Neural cell (in vitro differentiated cells): ENCODE results near the gene TNS1. TPM values are rescaled to one million over a fixed set of nuclear protein-coding genes. Genes with fewer than 3 reads are reported as not detected.

ENCODE experiments used
- H2AFZ ChIP-seq: fragments of 200-600, 300-800 bp; sonication (generic), shearing (Covaris generic); 2 replicates; pipeline ENCODE4 v1.6.0; 2014; ENCODE audit warnings: low read depth, mild to moderate bottlenecking, antibody characterized with exemption, low read length, moderate library complexity
- H3F3A ChIP-seq: fragments of 200-600 bp; shearing (Covaris generic); 2 replicates; pipeline ENCODE4 v1.6.1; 2016; ENCODE audit warnings: mild to moderate bottlenecking, moderate library complexity, mixed read lengths, antibody characterized with exemption, low read length; ENCODE audit not compliant: insufficient read depth, poor library complexity, severe bottlenecking
- H3K27ac ChIP-seq: fragments of 200-600, 300-800 bp; sonication (generic), shearing (Covaris generic); 2 replicates; pipeline ENCODE4 v1.5.1; 2014; ENCODE audit warnings: mild to moderate bottlenecking, low read length, moderate library complexity
- H3K27me3 ChIP-seq: fragments of 300-800, 200-600 bp; sonication (generic), shearing (Covaris generic); 2 replicates; pipeline ENCODE4 v1.6.0; 2014; ENCODE audit warnings: mild to moderate bottlenecking, low read depth, low read length, moderate library complexity; ENCODE audit not compliant: insufficient read depth
- H3K36me3 ChIP-seq: fragments of 300-800, 200-600 bp; sonication (generic), shearing (Covaris generic); 2 replicates; pipeline ENCODE4 v1.5.1; 2014; ENCODE audit warnings: mild to moderate bottlenecking, antibody characterized with exemption, low read length, moderate library complexity; ENCODE audit not compliant: insufficient read depth
- H3K4me2 ChIP-seq: fragments of 300-800, 200-600 bp; sonication (generic), shearing (Covaris generic); 2 replicates; pipeline ENCODE4 v1.6.0; 2014; ENCODE audit warnings: mild to moderate bottlenecking, low read length
- H3K4me3 ChIP-seq: fragments of 300-800, 200-600 bp; sonication (generic), shearing (Covaris generic); 2 replicates; pipeline ENCODE4 v1.5.1; 2014; ENCODE audit warnings: mild to moderate bottlenecking, low read length, moderate library complexity
- H3K79me2 ChIP-seq: fragments of 200-600 bp; shearing (Covaris generic); replicated peaks from 2 replicates; pipeline ENCODE4 v1.6.0; 2014; ENCODE audit warnings: mild to moderate bottlenecking, low read length, moderate library complexity; ENCODE audit not compliant: insufficient read depth
- H3K9ac ChIP-seq: fragments of 300-800, 200-600 bp; sonication (generic), shearing (Covaris generic); 2 replicates; pipeline ENCODE4 v1.6.1; 2016; ENCODE audit warnings: mild to moderate bottlenecking, low read length, mixed read lengths
- H3K9me2 ChIP-seq: fragments of 200-600 bp; shearing (Covaris generic); 2 replicates; pipeline ENCODE4 v1.6.1; 2016; ENCODE audit warnings: mild to moderate bottlenecking, low read length, mixed read lengths; ENCODE audit not compliant: insufficient read depth
- H3K9me3 ChIP-seq: fragments of 200-600, 300-800 bp; sonication (generic), shearing (Covaris generic); 2 replicates; pipeline ENCODE4 v1.6.1; 2016; ENCODE audit warnings: mild to moderate bottlenecking, mixed run types, low read length, moderate library complexity, mixed read lengths
- H4K20me1 ChIP-seq: fragments of 200-600 bp; shearing (Covaris generic); 2 replicates; pipeline ENCODE4 v1.6.1; 2016; ENCODE audit warnings: mild to moderate bottlenecking, mixed run types; ENCODE audit not compliant: insufficient read depth
- EP300 ChIP-seq: fragments of 450-650 bp; conservative IDR thresholded peaks from 2 replicates; pipeline ENCODE4 v1.6.1; 2014; ENCODE audit warnings: antibody characterized with exemption, mild to moderate bottlenecking, moderate library complexity; ENCODE audit not compliant: poor library complexity, severe bottlenecking
- EZH2 ChIP-seq: fragments of 200-600, 300-800 bp; shearing (Covaris generic), sonication (generic); IDR thresholded peaks from 2 replicates; pipeline ENCODE4 v1.6.1; 2014; ENCODE audit warnings: antibody characterized with exemption, low read length, borderline replicate concordance, mild to moderate bottlenecking; ENCODE audit not compliant: insufficient read depth, poor library complexity, severe bottlenecking
- MXI1 ChIP-seq: fragments of 450-650 bp; conservative IDR thresholded peaks from 2 replicates; pipeline ENCODE4 v1.6.1; 2014; ENCODE audit warnings: antibody characterized with exemption, mild to moderate bottlenecking; ENCODE audit not compliant: poor library complexity, severe bottlenecking
- POLR2AphosphoS5 ChIP-seq: IDR thresholded peaks from 2 replicates; pipeline ENCODE4 v1.6.1; 2012
- RAD21 ChIP-seq: fragments of 450-650 bp; conservative IDR thresholded peaks from 2 replicates; pipeline ENCODE4 v1.6.1; 2014; ENCODE audit warnings: antibody characterized with exemption, mild to moderate bottlenecking, moderate library complexity
- SMC3 ChIP-seq: fragments of 450-650 bp; conservative IDR thresholded peaks from 2 replicates; pipeline ENCODE4 v1.6.1; 2014; ENCODE audit warnings: antibody characterized with exemption, mild to moderate bottlenecking, moderate library complexity; ENCODE audit not compliant: poor library complexity
- TAF1 ChIP-seq: IDR thresholded peaks from 2 replicates; pipeline ENCODE4 v1.6.1; 2012; ENCODE audit warnings: low read depth
- polyA plus RNA-seq: library from polyadenylated mRNA; depleted of rRNA; stranded (reverse); fragments of >200 nt; gene quantifications from 2 replicates; pipeline ENCODE4 v1.2.3, GENCODE V29; 2014
- TF ChIP-seq, protein P1 (sequence below): IDR thresholded peaks from 2 replicates; pipeline ENCODE4 v1.6.1; 2012; ENCODE audit warnings: borderline replicate concordance
- TF ChIP-seq, protein P2 (sequence below): fragments of 450-650 bp; IDR thresholded peaks from 2 replicates; pipeline ENCODE4 v1.5.1; 2014; ENCODE audit warnings: antibody characterized with exemption, mild to moderate bottlenecking, moderate library complexity; ENCODE audit not compliant: poor library complexity, severe bottlenecking

Gene TNS1
- polyA plus RNA-seq, 1 donor from 2014 or later = 1.5 TPM

DNA sequence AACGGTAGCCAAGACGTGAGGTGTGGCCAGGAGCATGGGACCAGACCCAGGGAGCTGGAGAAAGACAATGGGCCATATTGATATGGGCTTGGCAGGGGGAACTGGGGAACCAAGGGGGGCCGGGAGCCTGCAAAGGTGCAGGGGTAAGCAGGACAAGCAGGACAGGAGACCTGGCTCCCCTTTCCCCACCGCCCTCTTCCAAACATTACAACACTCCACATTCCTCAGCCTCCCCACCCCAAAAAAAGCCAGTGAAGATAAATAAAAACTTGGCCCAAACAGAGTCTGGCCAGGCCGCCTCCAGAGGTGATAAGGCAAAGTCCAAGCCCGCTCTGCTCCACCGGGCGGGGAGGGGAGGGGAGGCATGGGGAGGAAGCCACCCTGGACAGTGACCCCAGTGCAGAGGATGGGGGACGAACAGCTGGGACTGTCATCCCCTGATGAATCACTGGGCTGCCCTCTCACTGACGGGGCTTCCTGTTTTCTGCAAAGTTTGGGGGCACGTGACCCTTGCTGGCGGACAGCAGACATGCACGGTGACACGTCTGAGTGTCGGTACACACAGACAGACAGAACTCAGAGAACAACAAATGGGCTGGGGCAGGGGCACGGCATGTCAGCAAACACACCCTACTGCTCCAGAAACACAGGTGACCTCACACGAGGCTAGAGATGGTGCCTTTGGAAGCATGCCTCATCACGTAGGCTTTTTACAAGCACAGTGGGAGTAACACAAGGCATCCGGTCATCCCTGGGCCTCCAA is 100.2 kb downstream of the TNS1 start:
- Histone ChIP-seq H3K9me3 (no peaks in the 10 kb centered on the region), H3K27me3 (no peaks in the 10 kb centered on the region), H3K9me2 (no peaks in the 10 kb centered on the region), H3K79me2 (no peaks in the 10 kb centered on the region), H2AFZ (no peak overlapping the region), H3F3A (no peaks in the 10 kb centered on the region), H3K36me3 (no peaks in the 10 kb centered on the region), H3K27ac (no peak overlapping the region), H3K9ac (no peak overlapping the region), H4K20me1 (no peaks in the 10 kb centered on the region), H3K4me3 (no peak overlapping the region), H3K4me2 (no peak overlapping the region)
- TF ChIP-seq, protein P1, sequence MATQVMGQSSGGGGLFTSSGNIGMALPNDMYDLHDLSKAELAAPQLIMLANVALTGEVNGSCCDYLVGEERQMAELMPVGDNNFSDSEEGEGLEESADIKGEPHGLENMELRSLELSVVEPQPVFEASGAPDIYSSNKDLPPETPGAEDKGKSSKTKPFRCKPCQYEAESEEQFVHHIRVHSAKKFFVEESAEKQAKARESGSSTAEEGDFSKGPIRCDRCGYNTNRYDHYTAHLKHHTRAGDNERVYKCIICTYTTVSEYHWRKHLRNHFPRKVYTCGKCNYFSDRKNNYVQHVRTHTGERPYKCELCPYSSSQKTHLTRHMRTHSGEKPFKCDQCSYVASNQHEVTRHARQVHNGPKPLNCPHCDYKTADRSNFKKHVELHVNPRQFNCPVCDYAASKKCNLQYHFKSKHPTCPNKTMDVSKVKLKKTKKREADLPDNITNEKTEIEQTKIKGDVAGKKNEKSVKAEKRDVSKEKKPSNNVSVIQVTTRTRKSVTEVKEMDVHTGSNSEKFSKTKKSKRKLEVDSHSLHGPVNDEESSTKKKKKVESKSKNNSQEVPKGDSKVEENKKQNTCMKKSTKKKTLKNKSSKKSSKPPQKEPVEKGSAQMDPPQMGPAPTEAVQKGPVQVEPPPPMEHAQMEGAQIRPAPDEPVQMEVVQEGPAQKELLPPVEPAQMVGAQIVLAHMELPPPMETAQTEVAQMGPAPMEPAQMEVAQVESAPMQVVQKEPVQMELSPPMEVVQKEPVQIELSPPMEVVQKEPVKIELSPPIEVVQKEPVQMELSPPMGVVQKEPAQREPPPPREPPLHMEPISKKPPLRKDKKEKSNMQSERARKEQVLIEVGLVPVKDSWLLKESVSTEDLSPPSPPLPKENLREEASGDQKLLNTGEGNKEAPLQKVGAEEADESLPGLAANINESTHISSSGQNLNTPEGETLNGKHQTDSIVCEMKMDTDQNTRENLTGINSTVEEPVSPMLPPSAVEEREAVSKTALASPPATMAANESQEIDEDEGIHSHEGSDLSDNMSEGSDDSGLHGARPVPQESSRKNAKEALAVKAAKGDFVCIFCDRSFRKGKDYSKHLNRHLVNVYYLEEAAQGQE = no peak
- TF ChIP-seq TAF1 (no peak), SMC3 (no peak), EP300 (no peak), RAD21 (no peak), POLR2AphosphoS5 (no peak), MXI1 (no peak), EZH2 (no peak)
- TF ChIP-seq, protein P2, sequence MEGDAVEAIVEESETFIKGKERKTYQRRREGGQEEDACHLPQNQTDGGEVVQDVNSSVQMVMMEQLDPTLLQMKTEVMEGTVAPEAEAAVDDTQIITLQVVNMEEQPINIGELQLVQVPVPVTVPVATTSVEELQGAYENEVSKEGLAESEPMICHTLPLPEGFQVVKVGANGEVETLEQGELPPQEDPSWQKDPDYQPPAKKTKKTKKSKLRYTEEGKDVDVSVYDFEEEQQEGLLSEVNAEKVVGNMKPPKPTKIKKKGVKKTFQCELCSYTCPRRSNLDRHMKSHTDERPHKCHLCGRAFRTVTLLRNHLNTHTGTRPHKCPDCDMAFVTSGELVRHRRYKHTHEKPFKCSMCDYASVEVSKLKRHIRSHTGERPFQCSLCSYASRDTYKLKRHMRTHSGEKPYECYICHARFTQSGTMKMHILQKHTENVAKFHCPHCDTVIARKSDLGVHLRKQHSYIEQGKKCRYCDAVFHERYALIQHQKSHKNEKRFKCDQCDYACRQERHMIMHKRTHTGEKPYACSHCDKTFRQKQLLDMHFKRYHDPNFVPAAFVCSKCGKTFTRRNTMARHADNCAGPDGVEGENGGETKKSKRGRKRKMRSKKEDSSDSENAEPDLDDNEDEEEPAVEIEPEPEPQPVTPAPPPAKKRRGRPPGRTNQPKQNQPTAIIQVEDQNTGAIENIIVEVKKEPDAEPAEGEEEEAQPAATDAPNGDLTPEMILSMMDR = no peak

DNA sequence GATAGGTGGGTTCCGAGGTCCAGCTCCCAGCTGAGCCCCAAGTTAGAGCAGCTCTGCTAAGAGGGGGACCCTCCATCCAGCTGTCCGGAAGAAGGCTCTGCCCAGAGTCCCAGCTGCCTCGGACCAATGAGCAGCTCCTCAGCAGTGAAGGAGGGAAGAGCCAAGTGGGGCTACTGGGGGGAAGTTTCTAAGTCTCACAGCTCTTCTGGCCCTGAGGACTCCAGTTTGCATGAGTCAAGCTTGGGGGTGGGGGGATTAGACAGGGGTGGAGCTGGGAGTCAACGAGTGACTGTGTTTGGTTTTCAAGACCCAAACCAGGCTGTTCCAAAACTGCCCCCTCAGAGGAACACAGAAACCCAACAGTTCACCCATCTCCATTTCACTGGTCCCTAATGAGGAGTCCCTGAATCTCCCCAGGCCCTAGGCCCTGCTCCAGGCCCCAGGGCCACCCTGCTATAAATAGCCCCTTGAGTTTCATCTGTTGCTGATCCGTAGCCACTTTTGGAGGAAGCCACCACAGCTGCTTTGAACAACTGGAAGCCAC is 100.9 kb downstream of the TNS1 start:
- H3K27me3 ChIP-seq = no peaks in the 10 kb centered on the region
- no peaks in the 10 kb centered on the region for H3K36me3 ChIP-seq
- no peak overlapping the region for H3K4me3 ChIP-seq
- no peak overlapping the region for H3K27ac ChIP-seq
- no peaks in the 10 kb centered on the region for H4K20me1 ChIP-seq
- no peak overlapping the region for H3K9ac ChIP-seq
- TF ChIP-seq SMC3 = no peak
- no peak for TF ChIP-seq POLR2AphosphoS5
- no peak for TF ChIP-seq MXI1
- TF ChIP-seq RAD21 = no peak
- TF ChIP-seq, protein P2 = no peak
- TF ChIP-seq, protein P1 = no peak
- no peaks in the 10 kb centered on the region for H3K9me3 ChIP-seq
- no peak overlapping the region for H3K4me2 ChIP-seq
- no peaks in the 10 kb centered on the region for H3K9me2 ChIP-seq
- H2AFZ ChIP-seq = no peak overlapping the region
- no peaks in the 10 kb centered on the region for H3F3A ChIP-seq
- H3K79me2 ChIP-seq = no peaks in the 10 kb centered on the region
